Measurements from ENCODE around the gene CTBP2. TPM values are rescaled to one million over a fixed set of nuclear protein-coding genes. Genes with fewer than 3 reads are reported as not detected.

The CTBP2 gene
- total RNA-seq, 1 donor: 120 TPM

DNA sequence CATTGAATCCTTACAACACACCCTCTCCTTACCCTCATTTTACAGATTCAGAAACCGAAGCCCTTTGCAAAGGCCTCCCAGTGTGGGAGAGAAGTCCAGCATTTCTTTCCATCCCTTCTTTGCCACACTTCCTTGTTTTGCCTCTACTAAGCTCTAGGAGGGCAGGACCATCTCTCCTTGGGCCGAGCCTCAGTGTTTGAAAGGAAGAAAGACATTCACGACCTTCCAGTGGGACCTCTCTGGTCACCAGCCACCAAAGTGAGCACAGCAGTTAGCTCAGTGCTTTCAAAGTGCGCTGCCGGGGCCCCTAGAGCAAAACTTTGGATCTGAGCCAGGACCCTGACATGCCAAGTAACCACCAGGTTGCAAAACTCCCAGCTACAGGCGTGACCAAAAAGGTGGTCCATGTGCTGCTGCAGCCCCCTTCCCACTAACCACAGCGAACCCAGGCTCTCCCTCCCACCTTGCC, 12.4 kb downstream of the CTBP2 start:
- DNase-seq (ENCODE audit: low read depth in 2 of 3, low spot score in 2 of 3): peak in 2 of 3 donors; percentile 62 to 81

GRCh38 chr10:125146791-125147579, 13.4 kb downstream of the CTBP2 start:
- peak in 2 of 3 donors; percentile 68 to 71 for DNase-seq (ENCODE audit: low read depth in 2 of 3, low spot score in 2 of 3)

DNA sequence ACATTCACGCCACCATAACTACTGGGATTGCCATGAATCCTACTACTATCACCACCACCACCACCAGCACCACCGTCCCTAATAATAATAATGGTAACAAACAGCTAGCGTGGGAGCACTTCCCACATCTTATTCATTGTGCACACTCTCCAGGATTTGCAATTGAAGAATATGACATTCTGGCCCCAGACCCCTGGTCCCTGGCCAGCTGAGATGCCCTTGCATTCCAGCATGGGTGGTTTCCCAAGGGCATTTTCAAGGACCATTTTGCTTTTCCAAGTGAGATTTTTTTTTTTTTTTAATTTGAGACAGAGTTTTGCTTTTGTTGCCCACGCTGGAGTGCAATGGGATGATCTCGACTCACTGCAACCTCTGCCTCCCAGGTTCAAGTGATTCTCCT, 14.7 kb downstream of the CTBP2 start:
- DNase-seq (ENCODE audit: low read depth in 2 of 3, low spot score in 2 of 3): no peak

GRCh38 chr10:125144693-125145623, 15.4 kb downstream of the CTBP2 start:
- DNase-seq (ENCODE audit: low read depth in 2 of 3, low spot score in 2 of 3): peak in 2 of 3 donors; percentile 50 to 70

GRCh38 chr10:125144206-125144605, 16.2 kb downstream of the CTBP2 start:
- DNase-seq (ENCODE audit: low read depth in 2 of 3, low spot score in 2 of 3): no peak

DNA sequence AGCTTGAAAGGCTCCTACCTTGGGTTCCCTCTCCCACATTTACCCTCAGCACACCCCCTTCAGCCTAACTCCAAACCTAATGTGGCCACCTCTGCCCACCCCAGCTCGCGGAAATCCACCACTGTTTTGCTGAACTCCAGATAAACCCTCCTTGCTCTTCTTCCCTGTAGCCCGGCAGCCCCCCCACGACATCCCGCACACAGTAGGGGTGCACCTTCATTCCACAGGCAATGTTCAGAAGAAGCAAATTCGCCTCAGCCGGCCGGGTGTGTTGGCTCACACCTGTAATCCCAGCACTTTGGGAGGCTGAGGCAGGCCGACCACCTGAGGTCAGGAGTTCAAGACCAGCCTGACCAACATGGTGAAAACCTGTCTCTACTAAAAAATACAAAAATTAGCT, 17.4 kb downstream of the CTBP2 start:
- DNase-seq (ENCODE audit: low read depth in 2 of 3, low spot score in 2 of 3): no peak

DNA sequence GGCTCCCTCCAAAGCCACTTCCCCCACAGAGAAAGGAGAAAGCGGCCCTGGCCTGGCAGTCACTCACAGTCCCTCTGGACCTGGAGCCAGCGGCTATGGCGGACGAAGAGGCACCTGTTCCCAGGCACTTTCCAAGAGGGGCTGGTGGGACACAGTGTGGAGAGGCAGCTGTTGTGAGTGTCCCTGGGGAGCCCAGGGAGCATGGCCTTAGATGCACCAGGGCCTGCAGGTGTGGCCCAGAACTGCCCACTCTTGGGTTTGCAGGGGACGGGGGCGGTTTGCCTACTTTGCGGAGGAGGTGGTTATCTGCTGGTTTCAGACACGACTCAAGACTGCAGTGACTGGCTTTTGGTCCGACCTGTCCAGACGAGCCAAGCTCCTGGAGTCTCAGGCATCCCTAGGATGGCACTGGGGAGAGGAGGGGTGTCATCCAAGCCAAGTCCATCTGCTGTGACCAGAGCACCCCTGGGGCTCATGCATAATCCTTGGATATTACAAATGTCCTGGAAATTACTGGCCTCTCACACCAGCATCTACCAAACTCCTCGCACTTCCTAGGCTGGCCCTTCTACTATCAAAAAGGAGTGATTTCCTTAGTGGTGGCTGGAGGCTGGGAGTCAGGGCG, 18.4 kb downstream of the CTBP2 start:
- DNase-seq (ENCODE audit: low read depth in 2 of 3, low spot score in 2 of 3): no peak

DNA sequence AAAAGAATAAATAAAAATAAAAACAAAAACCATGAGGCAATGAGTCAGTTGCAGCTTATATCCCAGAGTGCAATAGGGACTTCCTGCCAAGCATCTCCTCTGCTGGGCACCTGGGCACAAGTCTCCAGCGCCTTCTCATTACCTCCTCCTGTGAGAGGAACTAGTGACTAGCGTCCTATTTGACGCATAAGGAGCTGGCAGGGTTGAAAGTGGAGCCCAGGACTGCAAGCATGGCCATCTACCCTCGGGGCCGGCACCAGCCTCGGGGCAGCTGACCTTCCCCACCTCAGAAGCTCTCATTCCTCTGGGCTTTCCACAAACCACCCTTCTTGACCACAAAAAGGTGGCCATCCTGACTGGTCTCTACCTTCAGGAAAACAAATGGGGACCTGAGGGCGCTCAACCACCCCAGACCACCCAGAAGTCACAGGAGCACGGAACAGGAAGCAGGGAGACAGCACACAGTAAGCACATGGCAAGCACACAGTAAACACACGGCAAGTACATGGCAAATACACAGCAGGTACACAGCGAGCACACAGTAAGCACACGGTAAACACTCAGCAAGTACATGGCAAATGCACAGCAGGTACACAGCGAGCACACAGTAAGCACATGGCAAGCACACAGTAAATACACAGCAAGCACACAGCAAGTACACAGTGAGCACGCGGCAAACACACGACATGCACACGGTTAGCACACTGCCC, 19.1 kb downstream of the CTBP2 start:
- no peak for DNase-seq (ENCODE audit: low read depth in 2 of 3, low spot score in 2 of 3)

DNA sequence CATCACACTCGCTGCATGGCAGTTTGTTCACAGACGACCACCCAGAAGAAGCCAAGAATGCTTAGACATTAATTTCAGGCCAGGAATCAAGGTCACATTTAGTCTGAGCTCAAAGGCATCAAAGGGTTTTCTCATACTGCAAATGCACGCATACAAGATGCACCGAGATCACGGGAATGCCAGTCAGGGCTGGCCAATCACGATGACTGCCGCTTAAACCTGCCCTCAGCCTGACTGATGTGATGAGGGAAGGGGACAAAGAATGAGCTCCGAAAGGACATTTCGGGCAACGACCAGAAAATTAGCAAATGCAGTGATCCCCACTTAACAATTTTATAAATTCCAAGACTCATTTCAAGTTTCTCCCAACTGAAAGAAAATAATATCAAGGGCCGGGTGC, 20.2 kb downstream of the CTBP2 start:
- no peak for DNase-seq (ENCODE audit: low read depth in 2 of 3, low spot score in 2 of 3)

GRCh38 chr10:125137601-125138438, 22.5 kb downstream of the CTBP2 start:
- no peak for DNase-seq (ENCODE audit: low read depth in 2 of 3, low spot score in 2 of 3)

- DNase-seq (ENCODE audit: low read depth in 2 of 3, low spot score in 2 of 3): no peak
These were observed 24.3 kb downstream of the CTBP2 start for GRCh38 chr10:125136087-125136486.

DNA sequence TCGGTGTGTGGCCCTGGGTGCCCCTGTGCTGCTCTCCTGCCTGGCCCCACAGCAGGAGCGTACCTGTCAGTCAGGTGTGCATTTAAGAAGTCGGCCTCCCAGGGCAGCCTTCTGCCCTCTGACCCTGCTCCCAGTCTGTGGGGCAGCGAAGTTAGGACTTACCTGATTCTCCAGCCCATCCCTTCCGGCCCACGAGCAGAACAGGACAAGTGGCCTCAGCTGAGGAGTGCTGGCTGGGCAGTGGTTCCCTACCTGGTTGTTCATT, 24.7 kb downstream of the CTBP2 start:
- DNase-seq (ENCODE audit: low read depth in 2 of 3, low spot score in 2 of 3): no peak

DNA sequence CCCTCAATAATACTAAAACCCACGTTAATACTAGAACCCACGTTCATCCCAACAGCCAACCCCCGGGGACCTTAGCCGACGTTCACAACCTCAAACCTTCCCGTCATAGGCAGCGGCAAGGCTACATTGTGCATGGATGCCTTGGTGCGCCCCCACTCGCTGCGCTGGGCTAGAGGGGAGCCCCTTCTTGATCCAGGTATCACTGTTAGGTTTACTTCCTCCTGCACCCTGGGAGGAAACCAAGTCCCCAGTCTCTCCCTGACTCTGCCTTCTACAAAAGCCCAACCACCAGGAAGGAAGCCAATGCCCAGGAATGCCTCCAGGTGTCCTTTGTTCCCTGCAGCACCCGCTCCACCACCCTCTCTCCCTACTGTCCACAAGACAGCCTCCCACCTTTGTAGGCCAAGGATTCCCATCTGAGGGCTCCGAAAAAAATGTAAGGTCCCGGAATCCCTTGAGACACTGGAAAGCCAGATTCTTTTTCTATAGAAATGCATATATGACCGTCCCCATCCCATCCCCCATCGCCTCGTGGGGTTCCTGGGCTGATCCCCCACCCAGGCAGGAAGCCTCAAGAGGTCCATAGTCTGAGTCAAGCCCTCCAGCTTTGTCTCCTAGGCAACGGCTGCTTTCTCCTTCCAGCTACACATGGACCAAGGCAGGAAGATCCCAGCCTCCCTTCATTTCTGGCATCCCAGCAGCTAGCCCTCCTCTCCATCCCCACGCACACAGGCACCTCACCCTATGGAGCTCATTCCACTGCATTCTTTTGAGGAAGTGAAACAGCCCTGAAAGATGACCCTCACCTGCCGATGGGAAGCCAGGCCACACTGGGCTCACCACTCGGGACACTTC, 25.2 kb downstream of the CTBP2 start:
- DNase-seq (ENCODE audit: low read depth in 2 of 3, low spot score in 2 of 3): no peak

DNA sequence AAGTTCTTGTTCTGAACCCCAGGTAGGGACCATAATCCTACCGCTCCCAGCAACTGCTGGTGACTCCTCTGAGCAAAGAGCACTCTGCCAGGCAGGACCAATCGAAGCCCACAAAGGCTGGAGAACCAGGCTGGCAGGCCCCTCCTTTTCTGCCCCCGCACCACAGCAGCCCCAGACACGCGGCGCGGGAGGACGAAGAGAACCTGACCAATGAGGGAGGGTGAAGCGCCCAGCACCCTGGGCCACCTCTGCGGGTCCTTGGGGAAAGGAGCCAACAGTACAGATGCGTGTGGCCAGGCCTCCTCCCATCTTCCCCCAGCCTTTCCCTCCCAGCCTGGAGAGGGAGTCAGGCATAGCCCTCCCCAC, 25.9 kb downstream of the CTBP2 start:
- DNase-seq (ENCODE audit: low read depth in 2 of 3, low spot score in 2 of 3): no peak

- no peak for DNase-seq (ENCODE audit: low read depth in 2 of 3, low spot score in 2 of 3)
These were observed 26.5 kb downstream of the CTBP2 start for GRCh38 chr10:125133696-125134482.

GRCh38 chr10:125132344-125132743, 28.0 kb downstream of the CTBP2 start:
- DNase-seq (ENCODE audit: low read depth in 2 of 3, low spot score in 2 of 3): no peak

- DNase-seq (ENCODE audit: low read depth in 2 of 3, low spot score in 2 of 3): no peak
These were observed 29.4 kb downstream of the CTBP2 start for GRCh38 chr10:125130916-125131315.

DNA sequence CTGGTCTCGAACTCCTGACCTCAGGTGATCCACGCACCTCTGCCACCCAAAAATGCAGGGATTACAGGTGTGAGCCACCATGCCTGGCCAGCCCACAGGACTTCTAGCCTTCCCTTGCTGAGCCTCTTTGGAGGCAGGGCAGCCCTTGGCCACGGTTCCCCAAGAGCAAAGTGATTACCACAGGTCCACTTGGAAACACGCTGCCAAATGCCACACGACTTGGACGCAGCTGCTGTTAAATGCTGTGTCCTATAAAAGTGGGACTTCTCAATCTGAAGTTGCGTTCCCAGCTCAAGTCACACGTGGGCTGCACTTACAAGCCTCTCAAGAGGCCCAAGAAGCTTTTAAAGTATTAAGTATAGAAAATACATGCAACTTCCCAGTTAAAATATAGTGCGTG, 30.1 kb downstream of the CTBP2 start:
- DNase-seq (ENCODE audit: low read depth in 2 of 3, low spot score in 2 of 3): no peak
